H9 (cell line): ENCODE measurements around the gene HOXA4. TPM values are rescaled to one million over a fixed set of nuclear protein-coding genes. Genes with fewer than 3 reads are reported as not detected.
A peak's percentile ranks its signal among the peaks of the same experiment; 100 is the strongest.

ENCODE experiments used
- DNase-seq: peaks from one replicate; pipeline ENCODE4 v3.0.0-alpha.2; 2017
- H2AFZ ChIP-seq: one replicate; pipeline ENCODE4 v1.6.1; 2013; ENCODE audit warnings: mild to moderate bottlenecking, low read length, control low read depth, moderate library complexity
- H2AK5ac ChIP-seq: 2 replicates; pipeline ENCODE4 v1.6.1; 2013; ENCODE audit warnings: low read length, control low read depth, mixed read lengths; ENCODE audit not compliant: insufficient read length
- H2BK120ac ChIP-seq: one replicate; pipeline ENCODE4 v1.6.1; 2013; ENCODE audit warnings: low read depth, mild to moderate bottlenecking, low read length, control low read depth, inconsistent platforms; ENCODE audit not compliant: poor library complexity, severe bottlenecking
- H2BK12ac ChIP-seq: 2 replicates; pipeline ENCODE4 v1.6.1; 2013; ENCODE audit warnings: low read length, control low read depth, mixed read lengths, low read depth; ENCODE audit not compliant: insufficient read length
- H2BK15ac ChIP-seq: 2 replicates; pipeline ENCODE4 v1.6.1; 2013; ENCODE audit warnings: low read depth, low read length, control low read depth
- H2BK20ac ChIP-seq: one replicate; pipeline ENCODE4 v1.6.1; 2013; ENCODE audit warnings: low read depth, mild to moderate bottlenecking, low read length, control low read depth, inconsistent platforms; ENCODE audit not compliant: poor library complexity, severe bottlenecking
- H2BK5ac ChIP-seq: 2 replicates; pipeline ENCODE4 v1.6.1; 2013; ENCODE audit warnings: low read length, control low read depth, mixed read lengths; ENCODE audit not compliant: insufficient read length
- H3K14ac ChIP-seq: 2 replicates; pipeline ENCODE4 v1.6.1; 2013; ENCODE audit warnings: low read length, control low read depth; ENCODE audit not compliant: insufficient read depth
- H3K18ac ChIP-seq: 2 replicates; pipeline ENCODE4 v1.6.1; 2013; ENCODE audit warnings: low read depth, mild to moderate bottlenecking, mixed read lengths, low read length, control low read depth; ENCODE audit not compliant: insufficient read length
- H3K23ac ChIP-seq: 2 replicates; pipeline ENCODE4 v1.6.1; 2013; ENCODE audit warnings: low read length, control low read depth, mixed read lengths, low read depth; ENCODE audit not compliant: insufficient read length
- H3K23me2 ChIP-seq: 2 replicates; pipeline ENCODE4 v1.6.1; 2013; ENCODE audit warnings: low read depth, mild to moderate bottlenecking, mixed read lengths, low read length, control low read depth; ENCODE audit not compliant: insufficient read length, poor library complexity, severe bottlenecking
- H3K27ac ChIP-seq: 2 replicates; pipeline ENCODE4 v1.5.1; 2013; ENCODE audit warnings: low read length, control low read depth, mixed read lengths, low read depth; ENCODE audit not compliant: insufficient read length
- H3K27me3 ChIP-seq: 2 replicates; pipeline ENCODE4 v1.6.1; 2013; ENCODE audit warnings: low read length, control low read depth, inconsistent platforms; ENCODE audit not compliant: insufficient read depth
- H3K4ac ChIP-seq: 2 replicates; pipeline ENCODE4 v1.6.1; 2013; ENCODE audit warnings: low read depth, mild to moderate bottlenecking, control low read depth, inconsistent platforms, low read length, moderate library complexity
- H3K4me1 ChIP-seq: 2 replicates; pipeline ENCODE4 v1.6.1; 2013; ENCODE audit warnings: low read length, control low read depth, inconsistent platforms; ENCODE audit not compliant: insufficient read depth
- H3K4me2 ChIP-seq: 2 replicates; pipeline ENCODE4 v1.6.1; 2013; ENCODE audit warnings: low read length, control low read depth, mixed read lengths; ENCODE audit not compliant: insufficient read length, insufficient read depth
- H3K56ac ChIP-seq: 2 replicates; pipeline ENCODE4 v1.6.1; 2013; ENCODE audit warnings: low read depth, mild to moderate bottlenecking, mixed read lengths, low read length, control low read depth; ENCODE audit not compliant: insufficient read length
- H3K79me1 ChIP-seq: 2 replicates; pipeline ENCODE4 v1.6.1; 2013; ENCODE audit warnings: low read depth, mild to moderate bottlenecking, moderate library complexity, low read length, control low read depth, inconsistent platforms; ENCODE audit not compliant: insufficient read depth, poor library complexity, severe bottlenecking
- H3K79me2 ChIP-seq: 2 replicates; pipeline ENCODE4 v1.6.1; 2013; ENCODE audit warnings: low read length, control low read depth, inconsistent platforms; ENCODE audit not compliant: insufficient read depth
- H3K9ac ChIP-seq: 2 replicates; pipeline ENCODE4 v1.6.1; 2013; ENCODE audit warnings: low read length, control low read depth, mixed read lengths; ENCODE audit not compliant: insufficient read length; ENCODE audit errors: extremely low read depth
- H3K9me3 ChIP-seq: one replicate; pipeline ENCODE4 v1.6.1; 2013; ENCODE audit warnings: low read depth, low read length, inconsistent platforms; ENCODE audit not compliant: control insufficient read depth
- H3T11ph ChIP-seq: one replicate; pipeline ENCODE4 v1.6.1; 2013; ENCODE audit warnings: mild to moderate bottlenecking, low read length, control low read depth, inconsistent platforms
- H4K20me1 ChIP-seq: one replicate; pipeline ENCODE4 v1.6.1; 2013; ENCODE audit not compliant: control insufficient read depth, insufficient read length, insufficient read depth
- H4K5ac ChIP-seq: 2 replicates; pipeline ENCODE4 v1.6.1; 2013; ENCODE audit warnings: low read depth, mild to moderate bottlenecking, mixed read lengths, low read length, control low read depth; ENCODE audit not compliant: insufficient read length
- H4K8ac ChIP-seq: replicated peaks from 2 replicates; pipeline ENCODE4 v1.6.1; 2013; ENCODE audit warnings: low read length, control low read depth, mixed read lengths, low read depth; ENCODE audit not compliant: insufficient read length
- H4K91ac ChIP-seq: 2 replicates; pipeline ENCODE4 v1.6.1; 2013; ENCODE audit warnings: low read depth, mild to moderate bottlenecking, moderate library complexity, mixed read lengths, low read length, control low read depth; ENCODE audit not compliant: insufficient read length
- H3K27ac Mint-ChIP-seq, 3 experiments: 2 replicates in 2 of 3; 3 replicates in 1 of 3; pipeline ENCODE4 v1.8.0; 2020 to 2021; ENCODE audit warnings: mixed read lengths in 3 of 3, mild to moderate bottlenecking in 1 of 3, moderate library complexity in 1 of 3
- H3K27me3 Mint-ChIP-seq: 2 replicates; pipeline ENCODE4 v1.8.0; 2021; ENCODE audit warnings: low read depth, mild to moderate bottlenecking, moderate library complexity, mixed read lengths
- H3K36me3 Mint-ChIP-seq, 3 experiments: 2 replicates in 2 of 3; 3 replicates in 1 of 3; pipeline ENCODE4 v1.8.0; 2020 to 2021; ENCODE audit warnings: low read depth in 3 of 3, mixed read lengths in 3 of 3; ENCODE audit not compliant: insufficient read depth in 1 of 3
- H3K4me1 Mint-ChIP-seq, 2 experiments: 2 replicates each; pipeline ENCODE4 v1.8.0; 2020; ENCODE audit warnings: mixed read lengths in 2 of 2
- H3K4me3 Mint-ChIP-seq, 2 experiments: 2 replicates in 1 of 2; 3 replicates in 1 of 2; pipeline ENCODE4 v1.8.0; 2020 to 2021; ENCODE audit warnings: mild to moderate bottlenecking in 2 of 2, mixed read lengths in 2 of 2, moderate library complexity in 1 of 2
- H3K9me3 Mint-ChIP-seq, 2 experiments: 2 replicates in 1 of 2; 3 replicates in 1 of 2; pipeline ENCODE4 v1.8.0; 2020; ENCODE audit warnings: mild to moderate bottlenecking in 2 of 2, mixed read lengths in 2 of 2, moderate library complexity in 1 of 2
- CTCF ChIP-seq: fragments of 200-600 bp; sonication (generic); conservative IDR thresholded peaks from 3 replicates; pipeline ENCODE4 v1.8.0; 2021; ENCODE audit warnings: antibody characterized with exemption, mild to moderate bottlenecking
- WGBS: extraction: QIAGEN DNeasy Blood & Tissue Kit; methylation state at CpG from one replicate; pipeline ENCODE4 v1.1.7; 2013; ENCODE audit warnings: missing lambda C conversion rate, low lambda C conversion rate, mixed read lengths; ENCODE audit not compliant: insufficient read length; ENCODE audit errors: extremely low coverage; 5-methylcytosine and 5-hydroxymethylcytosine counted together
- total RNA-seq: library from RNA; stranded (reverse); gene quantifications from 2 replicates; pipeline ENCODE4 v1.2.1, GENCODE V29; 2021

The HOXA4 gene
- total RNA-seq, 1 experiment from 2014 or later: not detected

- no peak for DNase-seq
- Histone ChIP-seq H3K9me3 (no peaks in the 10 kb centered on the region), H3K4me2 (no peak overlapping the region), H3K4me1 (no peaks in the 10 kb centered on the region), H3K79me2 (no peaks in the 10 kb centered on the region), H2AFZ (no peak overlapping the region), H3K18ac (no peak overlapping the region), H3K79me1 (no peaks in the 10 kb centered on the region), H4K8ac (no peak overlapping the region), H3K27ac (no peak overlapping the region), H3K56ac (no peak overlapping the region), H2AK5ac (no peak overlapping the region), H4K5ac (no peak overlapping the region), H2BK12ac (no peak overlapping the region), H4K91ac (no peak overlapping the region), H3K14ac (no peak overlapping the region), H3K9ac (no peak overlapping the region), H3K23me2 (peaks cover 10% of the 10 kb centered on the region), H2BK120ac (no peak overlapping the region), H3T11ph (no peak overlapping the region), H4K20me1 (no peaks in the 10 kb centered on the region), H2BK5ac (no peak overlapping the region), H3K4ac (no peak overlapping the region), H3K27me3 (peaks cover 98% of the 10 kb centered on the region), H3K23ac (no peak overlapping the region), H2BK15ac (no peak overlapping the region), H2BK20ac (no peak overlapping the region)
- Mint-ChIP-seq H3K4me3 (peak overlapping the region in 1 of 2 experiments; percentile 50; a peak in 2 of 5 replicates), H3K27ac (no peak overlapping the region), H3K36me3 (no peaks in the 10 kb centered on the region; a peak in 1 of 7 replicates), H3K9me3 (peaks cover 4 to 19% of the 10 kb centered on the region in 2 experiments), H3K4me1 (peaks cover 7 to 16% of the 10 kb centered on the region in 2 experiments), H3K27me3 (peaks cover 100% of the 10 kb centered on the region)
- no CpG with 5 or more reads among the region's 18 CpGs for WGBS
- TF ChIP-seq CTCF: no peak
Observed at GRCh38 chr7:27141137-27141922, 10.8 kb upstream of the HOXA4 start.
